GM19240 (cell line): ENCODE measurements around the gene PRSS53.

ENCODE experiments used
- DNase-seq: peaks from one replicate; pipeline ENCODE4 v3.0.0; 2011; ENCODE audit warnings: low spot score; ENCODE audit not compliant: insufficient read length

PRSS53 gene

GRCh38 chr16:31079342-31079944, 9.3 kb downstream of the PRSS53 start:
- no peak for DNase-seq

- DNase-seq = no peak
Observed at GRCh38 chr16:31078597-31079341, 10.0 kb downstream of the PRSS53 start.

- DNase-seq = no peak
Observed at GRCh38 chr16:31077592-31078396, 10.9 kb downstream of the PRSS53 start.

GRCh38 chr16:31077024-31077423, 11.7 kb downstream of the PRSS53 start:
- DNase-seq = no peak

GRCh38 chr16:31076319-31076718, 12.4 kb downstream of the PRSS53 start:
- no peak for DNase-seq

GRCh38 chr16:31074814-31075183, 13.9 kb downstream of the PRSS53 start:
- no peak for DNase-seq

- DNase-seq = peak; percentile 99
Observed at GRCh38 chr16:31073970-31074813, 14.6 kb downstream of the PRSS53 start, which contains the start of the genes ZNF646 and ZNF668. Gene ZNF646 (plus strand): TSS chr16:31074422. CDS start chr16:31076325, 1,903 bp downstream. Gene ZNF668 (minus strand): TSS chr16:31074240. CDS start chr16:31064459, 9,781 bp downstream.

GRCh38 chr16:31073142-31073969, 15.4 kb downstream of the PRSS53 start:
- DNase-seq = peak; percentile 80

- no peak for DNase-seq
Observed at GRCh38 chr16:31072540-31073141, 16.1 kb downstream of the PRSS53 start.

GRCh38 chr16:31071861-31072260, 16.9 kb downstream of the PRSS53 start:
- no peak for DNase-seq

GRCh38 chr16:31067342-31067741, 21.4 kb downstream of the PRSS53 start:
- no peak for DNase-seq

GRCh38 chr16:31064882-31065461, 23.8 kb downstream of the PRSS53 start:
- DNase-seq = no peak

- DNase-seq = no peak
Observed at GRCh38 chr16:31063843-31064611, 24.7 kb downstream of the PRSS53 start.

- no peak for DNase-seq
Observed at GRCh38 chr16:31063495-31063842, 25.3 kb downstream of the PRSS53 start.

GRCh38 chr16:31061813-31062440, 26.8 kb downstream of the PRSS53 start:
- no peak for DNase-seq

- DNase-seq = no peak
Observed at GRCh38 chr16:31061126-31061812, 27.5 kb downstream of the PRSS53 start.

GRCh38 chr16:31055613-31056012, 33.1 kb downstream of the PRSS53 start:
- no peak for DNase-seq

- no peak for DNase-seq
Observed at GRCh38 chr16:31052114-31052513, 36.6 kb downstream of the PRSS53 start.
